T-helper 2 cell treated with Interferon-gamma antibody and Interleukin-4, amounts not matched to agents 100 ng/mL and 5 ng/mL, for 36 hours (primary cell): ENCODE data around the gene ATP10D. TPM values are rescaled to one million over a fixed set of nuclear protein-coding genes. Genes with fewer than 3 reads are reported as not detected.

ENCODE experiments used
- intact Hi-C: fragments of 100-400 bp; cut with micrococcal nuclease; formaldehyde crosslinking; loops from one replicate; pipeline ENCODE4 v1.15.1; 2023
- total RNA-seq: library from RNA; stranded (reverse); gene quantifications from 2 replicates; pipeline ENCODE4 v1.2.3, GENCODE V29; 2022

ATP10D gene
- total RNA-seq, result 2.3 and 4.7 TPM in 2 replicates

DNA sequence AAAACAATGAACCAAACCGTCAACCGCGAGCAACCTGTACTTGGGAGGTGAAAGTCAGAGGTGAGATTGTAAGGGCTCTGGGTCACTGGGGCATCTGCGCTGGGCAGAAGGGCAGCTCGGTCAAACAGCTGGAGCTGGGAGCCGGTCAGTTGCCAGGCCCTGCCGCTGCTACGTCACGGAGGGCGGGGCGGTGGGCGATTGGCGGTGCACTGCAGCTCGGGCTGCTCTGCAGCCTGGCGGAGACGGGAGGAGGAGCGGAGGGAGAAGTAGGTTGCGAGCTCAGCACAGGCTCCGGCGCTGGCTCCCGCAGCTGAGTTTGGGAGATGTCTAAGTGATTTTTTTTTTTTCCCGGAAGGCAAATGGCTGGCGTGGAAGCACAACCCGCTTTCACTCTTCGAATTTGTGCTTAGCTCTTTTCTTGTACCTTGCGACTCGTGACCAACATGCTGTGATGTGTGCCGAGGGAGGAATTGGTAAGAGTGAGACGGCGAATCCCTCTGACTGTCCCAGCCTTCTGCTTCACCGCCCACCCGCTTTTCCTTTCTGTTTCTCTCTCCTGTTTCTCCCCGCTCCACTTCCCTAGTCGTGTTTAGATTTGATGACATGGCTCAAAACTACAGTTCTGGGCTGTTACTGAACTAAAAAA lies at the start of gene ATP10D:
Gene ATP10D (plus strand): TSS at position 229 of the 646 bp plus-strand sequence. CDS start 27,266 bp downstream, outside the sequence.
- intact Hi-C loops, result loop anchor here (1.0 to 2.0 kb wide), 2 partner anchors 22 to 46 kb away; partner anchors contain the start of gene COMMD8

GRCh38 chr4:47442980-47443379 lies 42.1 kb upstream of the ATP10D start:
- intact Hi-C loops, result no loop called here

- intact Hi-C loops, result no loop called here
These were observed 41.0 kb upstream of the ATP10D start for GRCh38 chr4:47444031-47444430.

GRCh38 chr4:47451657-47452056 lies 33.4 kb upstream of the ATP10D start:
- intact Hi-C loops, result no loop called here

GRCh38 chr4:47462799-47463234 lies 22.3 kb upstream of the ATP10D start:
- intact Hi-C loops, result loop anchor here (1.0 to 5.0 kb wide), 7 partner anchors 22 to 1368 kb away; partner anchors contain the start of genes ATP10D, NFXL1, OCIAD1 and SLAIN2

- intact Hi-C loops, result loop anchor here (1.0 to 5.0 kb wide), 7 partner anchors 22 to 1368 kb away; partner anchors contain the start of genes ATP10D, NFXL1, OCIAD1 and SLAIN2
These were observed 21.7 kb upstream of the ATP10D start, which contains the start of gene COMMD8 for GRCh38 chr4:47463235-47463956. Gene COMMD8 (minus strand): TSS chr4:47463702. CDS start chr4:47463651, 51 bp downstream.

DNA sequence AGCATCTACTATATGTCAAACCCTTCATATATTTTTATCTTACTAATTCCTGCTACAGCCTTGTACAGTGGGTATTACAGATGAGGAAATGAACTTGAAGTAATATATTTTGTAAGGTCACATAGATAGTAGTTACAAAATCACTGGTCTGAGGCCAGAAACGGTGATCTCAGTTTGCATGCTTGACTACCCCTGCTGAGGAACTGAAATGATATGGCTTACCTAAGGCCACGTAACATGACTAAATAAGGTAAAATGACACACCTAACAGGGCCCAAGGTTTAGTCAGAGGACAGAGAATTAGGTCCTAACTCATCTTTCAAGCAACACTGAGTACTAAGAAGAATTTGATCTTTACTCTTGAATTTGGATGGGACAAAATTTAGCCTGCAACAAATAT lies 20.1 kb upstream of the ATP10D start:
- intact Hi-C loops, result no loop called here

DNA sequence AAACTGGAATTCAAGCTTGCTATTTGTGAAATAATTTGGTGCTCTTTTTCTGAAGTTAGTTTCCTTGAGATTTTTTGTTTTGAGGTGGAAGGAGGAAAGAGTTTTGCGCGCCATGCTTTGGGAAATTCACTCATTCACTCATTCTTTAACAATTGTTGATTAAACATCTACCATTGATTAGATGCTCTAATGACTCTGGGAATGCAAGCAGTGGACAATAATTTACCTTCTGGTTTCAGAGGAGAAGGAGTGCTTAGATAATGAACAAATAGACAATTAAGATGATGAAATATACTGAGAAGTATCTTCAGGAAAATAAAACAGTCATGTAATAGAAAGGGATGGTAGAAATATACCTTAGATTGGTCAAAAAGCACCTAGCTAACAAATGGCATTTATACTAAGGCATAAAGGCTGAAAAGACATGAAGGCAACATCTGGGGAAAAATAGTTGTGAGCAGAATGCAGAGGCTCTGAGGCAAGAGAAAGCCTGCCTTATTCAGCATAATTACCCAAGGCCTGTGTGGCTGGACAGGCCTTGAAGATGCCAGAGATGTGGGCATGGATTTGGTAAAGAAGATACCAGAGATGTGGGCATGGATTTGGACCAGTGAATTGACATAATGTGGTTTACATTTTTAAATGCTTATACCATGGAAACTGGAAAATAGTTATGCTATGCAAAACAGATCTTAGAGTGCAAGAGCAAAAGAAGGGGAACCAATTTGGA lies 18.9 kb upstream of the ATP10D start:
- intact Hi-C loops, result no loop called here

DNA sequence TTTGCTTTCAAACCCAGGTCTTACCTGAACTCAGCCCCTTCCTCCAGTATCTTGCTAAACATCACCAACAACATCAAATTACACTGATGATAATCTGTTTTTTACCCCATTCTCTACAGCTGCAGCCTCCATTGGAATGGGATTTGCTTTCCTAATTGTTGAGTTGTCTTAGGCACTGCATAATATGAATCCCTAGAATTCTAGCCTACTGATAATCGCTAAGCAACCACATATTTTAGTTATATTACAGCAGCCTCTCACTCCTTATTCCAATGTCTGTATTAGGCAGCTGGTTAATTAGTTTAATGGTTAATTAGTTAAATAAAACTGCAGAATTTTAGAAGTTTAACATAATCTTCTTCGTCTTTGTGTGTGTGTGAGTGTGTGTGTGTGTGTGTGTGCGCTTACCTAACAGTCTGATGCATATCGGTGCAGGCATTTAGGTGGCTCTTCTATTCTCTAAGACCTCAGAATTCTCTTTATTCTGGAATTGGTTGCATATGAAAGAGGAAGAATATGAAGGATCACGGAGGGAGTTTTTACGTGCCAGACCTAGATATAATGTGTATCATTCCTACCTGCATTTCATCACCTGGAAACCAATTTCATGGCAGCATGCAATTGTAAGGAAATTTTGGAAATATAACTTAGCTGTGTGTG lies 16.2 kb upstream of the ATP10D start:
- intact Hi-C loops, result no loop called here

- intact Hi-C loops, result no loop called here
These were observed 15.1 kb upstream of the ATP10D start for GRCh38 chr4:47469951-47470350.

DNA sequence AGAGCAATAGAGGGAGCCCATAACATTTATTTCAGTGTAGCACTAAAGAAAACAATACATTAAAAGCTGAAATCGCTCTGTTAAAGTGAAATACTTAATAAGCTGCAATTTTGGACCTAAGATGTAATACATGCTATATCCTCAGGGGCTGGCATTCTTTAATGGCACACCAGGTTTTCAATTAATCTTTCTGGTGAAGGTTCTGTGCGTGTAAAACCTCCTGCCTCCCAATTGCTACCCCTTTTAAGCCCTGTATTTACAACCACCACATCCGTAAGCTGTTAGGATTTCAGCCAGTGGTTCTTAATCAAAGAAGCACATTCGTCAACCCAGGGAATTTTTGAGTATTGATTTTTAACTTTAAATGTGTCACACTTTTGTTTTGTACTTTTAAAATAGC lies 14.0 kb upstream of the ATP10D start:
- intact Hi-C loops, result no loop called here

DNA sequence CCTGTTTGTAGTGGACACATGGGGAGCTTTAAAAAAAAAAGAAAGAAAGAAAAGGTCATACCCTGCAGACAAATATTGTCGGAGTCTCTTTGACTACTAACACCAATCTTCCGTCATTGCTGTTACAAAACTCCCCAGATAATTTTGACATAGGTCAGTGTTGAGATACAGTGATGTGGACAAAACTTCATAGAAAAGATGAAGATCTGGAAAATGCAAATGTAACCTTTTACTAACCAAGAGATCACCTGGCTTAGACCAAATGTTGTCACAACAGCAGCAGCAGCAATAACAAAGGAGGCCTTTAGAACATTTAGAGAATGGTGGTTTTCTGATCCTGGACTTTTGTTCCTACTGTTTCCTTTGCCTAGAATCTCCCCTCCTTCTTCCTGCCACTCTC lies 13.5 kb upstream of the ATP10D start:
- intact Hi-C loops, result no loop called here

DNA sequence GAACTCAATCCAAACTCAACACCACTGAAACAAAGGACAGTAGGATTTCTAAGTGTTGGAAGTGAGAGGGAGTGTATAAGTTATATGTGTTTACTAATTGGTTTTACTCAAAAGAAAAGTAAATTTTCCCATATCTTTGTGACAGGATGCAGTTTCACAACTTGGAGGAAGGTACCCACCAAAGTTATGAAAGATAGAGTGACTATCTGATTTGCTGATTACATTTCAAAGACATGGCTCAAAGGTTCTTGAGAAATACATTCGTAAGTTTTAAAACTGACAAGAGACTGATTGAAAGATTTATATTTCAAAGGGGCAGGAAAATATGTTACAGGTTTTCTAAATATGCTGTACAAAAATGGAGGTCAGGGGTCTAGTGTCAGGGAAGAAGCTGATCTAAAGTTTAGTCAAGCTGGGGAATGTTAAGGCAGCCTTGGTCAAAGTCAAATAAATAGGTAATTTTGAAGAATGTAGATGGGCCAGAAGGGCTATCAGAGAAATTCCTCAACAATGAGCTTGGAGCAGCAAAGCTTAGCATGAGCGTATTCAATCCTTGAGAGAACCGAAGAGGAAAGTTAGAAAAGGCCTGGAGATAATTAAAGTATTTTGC lies 11.8 kb upstream of the ATP10D start:
- intact Hi-C loops, result no loop called here

GRCh38 chr4:47474799-47475198 lies 10.3 kb upstream of the ATP10D start:
- intact Hi-C loops, result no loop called here

GRCh38 chr4:47475411-47475810 lies 9.7 kb upstream of the ATP10D start:
- intact Hi-C loops, result no loop called here

GRCh38 chr4:47478804-47479203 lies 6.3 kb upstream of the ATP10D start:
- intact Hi-C loops, result no loop called here

- intact Hi-C loops, result no loop called here
These were observed 2.7 kb upstream of the ATP10D start for GRCh38 chr4:47482326-47482725.

GRCh38 chr4:47483745-47484144 lies 1.3 kb upstream of the ATP10D start:
- intact Hi-C loops, result loop anchor here (2.0 kb wide), 1 partner anchor 47 kb away; no protein-coding TSS in a partner anchor

DNA sequence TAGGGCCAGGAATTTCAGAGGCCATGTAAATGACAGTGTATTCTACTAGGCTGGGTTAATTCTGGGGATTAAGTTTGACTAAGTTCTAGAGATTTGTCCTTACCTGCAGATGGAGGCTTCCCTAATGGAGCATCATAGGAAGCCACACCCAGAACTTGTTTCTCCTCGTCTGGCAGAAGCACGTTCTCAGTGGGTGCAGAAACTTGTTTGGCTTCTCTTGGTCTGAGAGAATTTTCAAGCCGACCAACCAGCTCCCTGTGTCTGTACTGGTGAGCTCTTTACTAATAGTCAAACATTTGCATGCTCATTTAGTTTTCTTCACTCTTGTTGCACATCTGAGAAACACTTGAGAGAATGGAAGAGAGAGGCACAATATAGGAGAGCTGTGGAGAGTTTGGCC lies 907 bp upstream of the ATP10D start:
- intact Hi-C loops, result loop anchor here (2.0 kb wide), 1 partner anchor 47 kb away; no protein-coding TSS in a partner anchor

- intact Hi-C loops, result loop anchor here (1.0 to 2.0 kb wide), 2 partner anchors 22 to 45 kb away; partner anchors contain the start of gene COMMD8
These were observed 693 bp downstream of the ATP10D start for GRCh38 chr4:47485768-47486167.
